ENCODE results near the gene IL17RD. TPM values are rescaled to one million over a fixed set of nuclear protein-coding genes. Genes with fewer than 3 reads are reported as not detected.

Gene IL17RD
- total and polyA plus RNA-seq, 2 donors (not counting 1 experiment from before 2014, with no cell fraction given), result 0.05 TPM; not detected in 1

- intact Hi-C loops (cut with micrococcal nuclease), result loop anchor here (2.0 to 10.0 kb wide), 3 partner anchors 391 to 839 kb away; partner anchors contain the start of genes DENND6A, FLNB and PDE12
- CTCF ChIA-PET, result interaction anchor here (1.0 to 1.1 kb wide), 2 partner anchors 14 to 463 kb away, joined by 3 read pairs; no protein-coding TSS in a partner anchor
- ATAC-seq (ENCODE audit: low read depth) (no peak), DNase-seq (no peak)
- Histone ChIP-seq H3K9ac (ENCODE audit: low read length) (no peak overlapping the region), H3K27ac (ENCODE audit: low read length in 2 of 2) (no peak overlapping the region), H3K4me2 (replicated peaks; ENCODE audit: low read depth, low read length, poor library complexity, severe bottlenecking) (peak overlapping the region; percentile 86), H3K4me3 (ENCODE audit: control extremely low read depth in 1 of 5, extremely low read depth in 1 of 5, insufficient read depth in 1 of 5, low read depth in 2 of 5, low read length in 4 of 5) (peak overlapping the region in 1 of 5 experiments; percentile 57), H3K36me3 (replicated peaks in 1 of 2; ENCODE audit: control extremely low read depth in 1 of 2, control insufficient read depth in 1 of 2, extremely low read depth in 1 of 2, insufficient read depth in 2 of 2, low read length in 1 of 2) (no peaks in the 10 kb centered on the region), H3K4me1 (ENCODE audit: control insufficient read depth in 2 of 2, insufficient read depth in 2 of 2, low read length in 2 of 2) (peaks cover 19 to 27% of the 10 kb centered on the region in 2 donors), H3K27me3 (replicated peaks in 1 of 4; ENCODE audit: control extremely low read depth in 1 of 4, control insufficient read depth in 3 of 4, insufficient read depth in 4 of 4, low read length in 3 of 4) (peaks cover 0 to 71% (median 32%) of the 10 kb centered on the region in 4 experiments), H3K9me3 (ENCODE audit: control extremely low read depth in 1 of 3, control insufficient read depth in 2 of 3, insufficient read depth in 1 of 3, low read length in 2 of 3) (peaks cover 0 to 4% (median 0%) of the 10 kb centered on the region in 3 donors), H4K20me1 (ENCODE audit: control insufficient read depth, insufficient read depth, low read length, poor library complexity, severe bottlenecking) (no peaks in the 10 kb centered on the region), H3K79me2 (ENCODE audit: control insufficient read depth, insufficient read depth, low read length) (no peaks in the 10 kb centered on the region), H2AFZ (ENCODE audit: insufficient read depth, low read depth, low read length, poor library complexity, severe bottlenecking) (no peak overlapping the region)
- H3K27me3 Mint-ChIP-seq, result peaks cover 56% of the 10 kb centered on the region
- POLR2A ChIA-PET, result no interaction called here
- no peaks in the 10 kb centered on the region for H3K9me3 Mint-ChIP-seq (ENCODE audit: insufficient read depth)
- H3K4me3 Mint-ChIP-seq, result peak overlapping the region; percentile 81
- TF ChIP-seq EZH2 (IDR thresholded peaks at IDR 0.05; ENCODE audit: borderline replicate concordance, insufficient read depth, low read depth, low read length, poor library complexity, severe bottlenecking) (no peak), CTCF (IDR thresholded peaks at IDR 0.05) (no peak)
- no peak overlapping the region for H3K27ac Mint-ChIP-seq
- no CpG with 5 or more reads among the region's 4 CpGs for WGBS (ENCODE audit: insufficient coverage)
- peaks cover 15% of the 10 kb centered on the region for H3K4me1 Mint-ChIP-seq
Observed at GRCh38 chr3:57165641-57166040, 488 bp upstream of the IL17RD start.

- WGBS (ENCODE audit: insufficient coverage), result 2% methylated on average over 30 of the region's 30 CpGs
- peak overlapping the region; percentile 89 for H3K4me3 Mint-ChIP-seq
- peaks cover 13% of the 10 kb centered on the region for H3K4me1 Mint-ChIP-seq
- Histone ChIP-seq H3K4me3 (ENCODE audit: control extremely low read depth in 1 of 5, extremely low read depth in 1 of 5, insufficient read depth in 1 of 5, low read depth in 2 of 5, low read length in 4 of 5) (peak overlapping the region in 4 of 5 experiments; percentile 37 to 64 (median 58)), H2AFZ (ENCODE audit: insufficient read depth, low read depth, low read length, poor library complexity, severe bottlenecking) (peak overlapping the region; percentile 64), H3K27me3 (replicated peaks in 1 of 4; ENCODE audit: control extremely low read depth in 1 of 4, control insufficient read depth in 3 of 4, insufficient read depth in 4 of 4, low read length in 3 of 4) (peaks cover 0 to 73% (median 34%) of the 10 kb centered on the region in 4 experiments), H3K27ac (ENCODE audit: low read length in 2 of 2) (no peak overlapping the region), H3K9ac (ENCODE audit: low read length) (peak overlapping the region; percentile 55), H3K79me2 (ENCODE audit: control insufficient read depth, insufficient read depth, low read length) (no peaks in the 10 kb centered on the region), H3K9me3 (ENCODE audit: control extremely low read depth in 1 of 3, control insufficient read depth in 2 of 3, insufficient read depth in 1 of 3, low read length in 2 of 3) (peaks cover 0 to 4% (median 0%) of the 10 kb centered on the region in 3 donors), H3K4me2 (replicated peaks; ENCODE audit: low read depth, low read length, poor library complexity, severe bottlenecking) (peak overlapping the region; percentile 86), H3K36me3 (replicated peaks in 1 of 2; ENCODE audit: control extremely low read depth in 1 of 2, control insufficient read depth in 1 of 2, extremely low read depth in 1 of 2, insufficient read depth in 2 of 2, low read length in 1 of 2) (no peaks in the 10 kb centered on the region), H3K4me1 (ENCODE audit: control insufficient read depth in 2 of 2, insufficient read depth in 2 of 2, low read length in 2 of 2) (peaks cover 17 to 20% of the 10 kb centered on the region in 2 donors), H4K20me1 (ENCODE audit: control insufficient read depth, insufficient read depth, low read length, poor library complexity, severe bottlenecking) (no peaks in the 10 kb centered on the region)
- peaks cover 53% of the 10 kb centered on the region for H3K27me3 Mint-ChIP-seq
- DNase-seq (peak; percentile 50), ATAC-seq (ENCODE audit: low read depth) (no peak)
- POLR2A ChIA-PET, result no interaction called here
- CTCF ChIA-PET, result no interaction called here
- no peaks in the 10 kb centered on the region for H3K9me3 Mint-ChIP-seq (ENCODE audit: insufficient read depth)
- TF ChIP-seq CTCF (IDR thresholded peaks at IDR 0.05) (no peak), EZH2 (IDR thresholded peaks at IDR 0.05; ENCODE audit: borderline replicate concordance, insufficient read depth, low read depth, low read length, poor library complexity, severe bottlenecking) (no peak)
- H3K27ac Mint-ChIP-seq, result peak overlapping the region; percentile 42
- intact Hi-C loops (cut with micrococcal nuclease), result loop anchor here (2.0 to 10.0 kb wide), 3 partner anchors 393 to 841 kb away; partner anchors contain the start of genes DENND6A, FLNB and PDE12
Observed at GRCh38 chr3:57164217-57164656, 916 bp downstream of the IL17RD start.

All from B cell (primary cell).